GM21367 (cell line): ENCODE measurements around the gene SYTL3.

ENCODE experiments used
- ATAC-seq: cut with Tn5 transposase; IDR thresholded peaks from one replicate; pipeline ENCODE4 v1.9.1; 2021; ENCODE audit not compliant: unreplicated experiment

Gene SYTL3

DNA sequence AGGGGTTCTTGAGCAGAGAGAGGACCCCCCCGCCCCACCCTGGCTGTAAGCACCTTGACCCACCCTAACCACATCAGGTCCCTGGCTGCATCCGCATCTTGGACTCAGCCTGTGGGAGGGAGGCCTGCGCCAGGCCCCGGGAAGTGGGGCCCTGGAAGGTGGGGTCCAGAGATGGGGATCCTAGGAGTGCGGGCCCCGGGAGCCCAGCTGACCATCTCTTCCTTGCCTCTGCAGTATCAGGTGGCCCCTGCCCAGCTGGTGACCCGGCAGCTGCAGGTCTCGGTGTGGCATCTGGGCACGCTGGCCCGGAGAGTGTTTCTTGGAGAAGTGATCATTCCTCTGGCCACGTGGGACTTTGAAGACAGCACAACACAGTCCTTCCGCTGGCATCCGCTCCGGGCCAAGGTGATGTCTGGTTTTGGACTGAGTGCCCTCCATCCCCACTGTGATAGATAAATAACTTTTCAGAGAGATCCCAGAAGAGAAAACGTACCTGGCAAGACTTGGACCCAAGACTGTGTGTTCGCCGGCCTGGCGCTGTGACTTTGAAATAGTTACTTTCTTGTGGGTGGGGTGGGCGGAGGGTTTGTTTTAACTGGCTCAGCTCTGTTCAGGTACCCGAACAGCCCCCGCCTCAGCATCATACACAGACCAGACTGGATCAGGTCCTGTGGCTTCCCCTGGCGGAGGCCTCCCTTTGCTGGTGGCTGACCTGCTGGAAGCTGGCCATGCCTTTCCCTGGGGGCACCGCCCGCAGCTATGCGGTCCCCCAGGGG lies 107.3 kb downstream of the SYTL3 start:
- no peak for ATAC-seq

DNA sequence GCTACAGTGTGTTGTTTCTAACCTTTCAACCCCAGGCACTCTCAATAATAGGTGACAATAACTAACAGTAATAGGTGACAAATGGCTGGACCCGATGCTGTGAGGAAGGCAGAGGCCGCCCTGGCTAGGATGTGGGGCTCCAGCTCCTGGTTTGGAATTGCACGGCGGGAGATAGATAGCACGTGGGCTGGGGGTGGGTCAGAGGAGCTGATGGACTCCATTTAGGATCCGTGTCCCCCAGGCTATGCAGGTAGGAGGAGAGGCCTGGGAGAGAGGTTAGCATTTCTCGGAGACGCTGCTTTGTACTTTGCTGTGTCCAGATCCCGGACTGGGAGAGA lies 107.9 kb downstream of the SYTL3 start:
- no peak for ATAC-seq

DNA sequence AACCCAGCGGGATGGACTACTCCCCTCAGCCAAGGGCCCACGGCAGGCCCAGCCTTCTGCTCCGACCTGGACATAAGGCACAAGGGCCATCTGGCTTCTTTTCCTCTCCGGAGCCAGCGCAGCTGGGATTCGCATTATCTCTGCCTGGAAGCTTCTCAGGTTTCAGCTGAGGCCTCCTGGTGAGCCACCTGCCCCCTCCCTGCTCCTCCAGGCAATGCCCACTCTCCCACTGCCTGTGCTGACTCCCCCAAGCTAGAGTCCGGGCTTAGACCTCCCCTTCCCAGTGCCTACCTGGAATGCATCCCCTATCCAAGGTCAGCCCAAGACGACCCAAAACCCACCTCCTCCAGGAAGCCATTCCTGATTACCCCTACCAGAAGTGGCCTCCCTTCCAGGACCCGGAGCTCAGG lies 108.6 kb downstream of the SYTL3 start:
- ATAC-seq = no peak

DNA sequence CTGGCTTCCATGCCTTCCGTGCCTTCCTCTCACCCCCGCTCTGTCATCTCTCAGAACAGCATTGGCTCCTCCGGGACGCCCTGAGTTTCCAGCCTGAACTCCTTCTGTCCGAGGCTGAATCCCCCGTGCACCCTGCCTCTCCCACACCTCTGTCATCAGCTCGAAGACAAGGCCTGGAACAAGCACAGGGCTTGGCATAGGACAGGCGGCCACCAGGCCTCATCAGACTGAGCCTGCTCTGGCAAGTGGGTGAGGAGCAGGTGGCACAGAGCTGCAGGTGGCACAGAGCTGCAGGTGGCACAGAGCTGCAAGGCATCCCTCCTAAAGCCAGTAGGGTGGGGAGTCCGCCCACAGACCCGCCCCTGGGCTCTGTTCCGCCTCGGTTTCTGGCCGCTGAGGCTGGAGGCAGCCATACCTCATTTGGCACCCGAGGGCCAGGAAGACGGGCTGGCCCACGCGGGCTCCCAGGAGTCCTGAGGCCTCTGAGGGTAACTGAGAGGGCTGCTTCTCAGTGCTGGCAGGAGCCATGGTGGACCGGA lies 109.2 kb downstream of the SYTL3 start:
- ATAC-seq = no peak

DNA sequence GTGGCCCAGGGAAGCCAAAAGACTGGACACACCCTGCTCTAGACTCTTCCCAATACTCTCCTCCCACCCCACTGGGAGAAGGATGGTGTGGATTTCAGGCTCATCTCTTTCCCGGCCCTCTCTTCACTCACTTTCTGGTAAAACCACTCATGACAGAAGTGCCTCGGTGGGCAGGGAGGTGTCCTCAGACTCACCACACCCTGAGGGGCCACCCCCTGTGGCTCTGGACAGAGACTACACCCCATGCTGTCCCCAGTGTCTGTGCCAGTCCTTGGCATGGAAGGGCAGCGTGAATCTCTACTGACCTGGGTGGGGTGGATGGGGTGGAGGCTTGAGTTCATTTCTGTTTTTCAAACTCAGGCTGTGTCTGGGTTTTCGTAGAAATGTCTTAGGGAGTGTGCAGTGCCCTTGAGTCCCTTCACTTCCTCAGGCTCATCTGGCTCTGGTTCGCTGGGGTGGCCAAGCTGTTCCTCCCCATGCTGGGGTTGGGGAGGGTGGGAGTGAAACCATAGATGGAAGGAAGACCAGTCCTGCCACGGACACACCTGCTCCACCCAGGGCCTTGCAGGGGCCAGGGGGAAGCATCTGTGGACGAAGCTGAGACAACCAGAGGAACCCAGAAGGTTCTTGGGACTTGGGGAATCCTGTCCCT lies 110.2 kb downstream of the SYTL3 start:
- no peak for ATAC-seq

DNA sequence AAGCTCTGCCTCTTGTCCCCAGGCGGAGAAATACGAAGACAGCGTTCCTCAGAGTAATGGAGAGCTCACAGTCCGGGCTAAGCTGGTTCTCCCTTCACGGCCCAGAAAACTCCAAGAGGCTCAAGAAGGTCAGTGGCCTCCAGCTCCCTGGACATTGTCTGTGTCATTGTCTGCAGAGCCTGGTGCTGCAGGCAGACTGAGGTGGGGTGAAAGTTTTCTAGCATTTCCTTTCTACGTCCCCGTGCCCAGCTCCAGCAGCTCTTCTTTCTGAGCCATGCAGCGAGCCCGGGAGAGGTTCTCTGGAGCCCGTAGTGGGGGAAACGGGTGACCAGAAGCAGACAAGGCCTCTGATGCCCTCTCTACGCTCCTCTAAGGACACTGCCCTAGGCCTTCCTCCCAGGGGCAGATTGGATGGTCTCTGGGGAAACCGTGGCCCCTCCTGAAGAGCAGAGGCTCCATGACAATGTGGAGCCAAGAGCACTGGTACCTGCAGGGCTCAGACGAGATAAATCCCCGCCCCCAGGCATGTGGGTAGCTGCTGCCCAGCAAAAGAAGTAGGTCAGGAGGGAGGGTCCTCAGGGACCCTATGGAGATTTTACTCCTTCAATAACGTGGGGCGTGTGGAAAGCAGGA lies 110.9 kb downstream of the SYTL3 start:
- no peak for ATAC-seq

DNA sequence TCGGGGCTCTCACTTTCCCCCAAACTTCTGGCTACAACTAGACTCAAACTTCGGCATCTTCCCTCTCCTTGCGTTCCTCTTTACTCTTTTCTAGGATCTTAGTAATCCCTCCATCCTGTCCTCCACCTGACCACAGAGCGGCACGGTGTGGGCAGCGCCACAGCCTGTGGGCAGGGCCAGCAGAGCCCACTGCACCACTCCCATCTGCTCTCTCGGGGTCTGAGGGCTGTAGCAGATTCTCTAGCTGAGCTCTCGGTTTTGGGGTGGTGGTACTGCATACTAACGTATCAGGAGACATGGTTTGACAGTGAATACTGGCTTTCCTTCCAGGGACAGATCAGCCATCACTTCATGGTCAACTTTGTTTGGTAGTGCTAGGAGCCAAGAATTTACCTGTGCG lies 111.9 kb downstream of the SYTL3 start:
- ATAC-seq = no peak

DNA sequence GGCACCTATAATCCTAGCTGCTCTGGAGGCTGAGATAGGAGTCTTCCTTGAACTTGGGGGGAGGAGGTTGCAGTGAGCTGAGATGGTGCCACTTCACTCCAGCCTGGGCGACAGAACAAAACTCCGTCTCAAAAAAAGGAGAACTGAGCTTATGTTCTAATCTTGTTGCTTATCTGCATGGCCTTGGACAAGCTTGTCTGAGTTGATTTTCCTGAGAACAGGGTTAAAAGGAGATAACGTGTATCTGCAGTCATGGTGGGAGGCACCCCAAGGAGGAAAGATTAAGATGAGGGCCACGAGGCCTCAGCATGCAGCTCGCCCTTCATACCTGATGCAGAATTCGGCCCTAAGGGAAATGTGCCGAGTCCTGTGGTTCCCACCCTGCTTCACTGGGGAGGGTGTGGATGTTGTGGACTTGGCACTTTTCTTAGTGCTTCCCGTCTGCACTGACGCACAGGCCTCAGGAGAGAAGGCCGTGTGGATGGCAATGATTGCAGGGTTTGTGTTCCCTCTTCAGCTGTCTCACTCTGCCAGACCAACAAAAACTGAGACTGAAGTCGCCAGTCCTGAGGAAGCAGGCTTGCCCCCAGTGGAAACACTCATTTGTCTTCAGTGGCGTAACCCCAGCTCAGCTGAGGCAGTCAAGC lies 113.1 kb downstream of the SYTL3 start:
- ATAC-seq = no peak

DNA sequence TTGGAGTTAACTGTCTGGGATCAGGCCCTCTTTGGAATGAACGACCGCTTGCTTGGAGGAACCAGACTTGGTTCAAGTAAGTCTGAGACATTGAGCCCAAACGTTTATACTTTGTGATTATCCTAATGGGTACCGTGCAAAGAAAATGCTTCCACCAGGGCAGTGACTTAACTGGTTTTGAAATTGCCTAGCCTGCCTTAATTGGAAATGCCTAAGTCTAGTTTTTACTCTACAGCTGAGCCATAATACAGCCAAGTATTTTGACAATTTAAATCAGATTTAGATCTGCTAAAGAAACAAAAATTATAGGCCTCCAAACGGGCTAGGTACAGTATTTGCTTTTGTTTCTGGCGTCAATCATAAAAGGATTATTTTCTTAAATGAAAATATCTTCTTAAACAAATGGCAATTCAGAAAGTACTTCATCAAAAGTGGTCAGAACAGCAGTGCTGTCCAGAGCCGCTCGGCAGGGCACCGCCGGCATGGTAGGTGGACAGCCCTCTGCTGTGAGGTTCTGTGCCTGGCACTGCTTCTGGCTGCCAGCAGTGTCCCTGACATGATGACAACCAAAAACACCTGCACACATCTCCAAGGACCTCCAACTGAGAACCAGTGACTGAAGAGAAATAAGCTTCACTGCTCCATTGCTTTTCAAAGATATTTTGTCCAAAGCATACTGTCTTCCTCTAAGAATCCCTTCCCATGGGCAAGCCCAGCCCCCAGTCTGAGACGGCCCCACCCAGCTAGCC lies 113.8 kb downstream of the SYTL3 start:
- ATAC-seq = no peak

DNA sequence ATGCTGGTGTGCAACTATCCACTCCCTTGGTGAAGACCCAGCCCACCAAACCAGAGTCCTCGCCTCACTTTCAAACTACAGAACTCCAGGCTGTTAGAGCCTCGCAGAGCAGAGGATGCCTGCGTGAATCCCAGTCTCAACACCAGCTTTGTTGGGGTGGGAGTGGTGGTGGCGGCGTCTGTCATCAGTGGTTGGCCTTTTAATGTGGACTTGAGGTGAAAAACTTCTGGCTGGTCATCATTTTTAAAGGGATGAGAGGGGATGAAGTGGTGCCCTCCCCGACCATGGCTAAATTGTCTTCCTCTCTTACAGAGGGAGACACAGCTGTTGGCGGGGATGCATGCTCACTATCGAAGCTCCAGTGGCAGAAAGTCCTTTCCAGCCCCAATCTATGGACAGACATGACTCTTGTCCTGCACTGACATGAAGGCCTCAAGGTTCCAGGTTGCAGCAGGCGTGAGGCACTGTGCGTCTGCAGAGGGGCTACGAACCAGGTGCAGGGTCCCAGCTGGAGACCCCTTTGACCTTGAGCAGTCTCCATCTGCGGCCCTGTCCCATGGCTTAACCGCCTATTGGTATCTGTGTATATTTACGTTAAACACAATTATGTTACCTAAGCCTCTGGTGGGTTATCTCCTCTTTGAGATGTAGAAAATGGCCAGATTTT lies 114.5 kb downstream of the SYTL3 start:
- no peak for ATAC-seq

DNA sequence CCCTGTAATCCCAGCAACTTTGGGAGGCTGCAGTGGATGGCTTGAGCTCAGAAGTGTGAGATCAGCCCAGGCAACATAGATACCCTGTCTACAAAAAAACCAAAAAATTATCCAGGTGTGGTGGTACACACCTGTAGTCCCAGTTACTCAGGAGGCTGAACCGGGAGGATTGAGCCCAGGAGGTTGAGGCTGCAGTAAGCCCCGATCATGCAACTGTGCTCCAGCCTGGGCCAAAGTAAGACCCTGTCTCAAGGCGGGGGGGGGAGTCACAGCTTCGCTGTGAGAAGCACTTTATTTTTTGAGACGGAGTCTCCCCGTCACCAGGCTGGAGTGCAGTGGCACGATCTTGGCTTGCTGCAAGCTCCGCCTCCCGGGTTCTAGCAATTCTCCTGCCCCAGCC lies 115.1 kb downstream of the SYTL3 start:
- no peak for ATAC-seq

DNA sequence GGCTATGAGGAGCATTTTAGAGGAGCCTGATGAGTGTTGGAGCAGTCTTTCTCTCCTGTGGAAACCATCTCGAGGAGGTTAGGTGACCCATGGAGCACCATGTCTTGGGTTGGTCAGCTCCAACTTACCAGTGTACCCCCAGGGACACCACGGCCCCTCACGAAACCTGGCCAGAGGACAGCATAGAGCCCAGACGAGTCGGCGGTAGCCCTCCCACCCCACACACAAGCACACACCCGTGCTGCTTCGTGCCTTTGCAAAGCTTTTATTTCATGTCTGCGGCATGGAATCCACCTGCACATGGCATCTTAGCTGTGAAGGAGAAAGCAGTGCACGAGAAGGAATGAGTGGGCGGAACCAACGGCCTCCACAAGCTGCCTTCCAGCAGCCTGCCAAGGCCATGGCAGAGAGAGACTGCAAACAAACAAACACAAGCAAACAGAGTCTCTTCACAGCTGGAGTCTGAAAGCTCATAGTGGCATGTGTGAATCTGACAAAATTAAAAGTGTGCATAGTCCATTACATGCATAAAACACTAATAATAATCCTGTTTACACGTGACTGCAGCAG lies 115.7 kb downstream of the SYTL3 start:
- ATAC-seq = no peak

DNA sequence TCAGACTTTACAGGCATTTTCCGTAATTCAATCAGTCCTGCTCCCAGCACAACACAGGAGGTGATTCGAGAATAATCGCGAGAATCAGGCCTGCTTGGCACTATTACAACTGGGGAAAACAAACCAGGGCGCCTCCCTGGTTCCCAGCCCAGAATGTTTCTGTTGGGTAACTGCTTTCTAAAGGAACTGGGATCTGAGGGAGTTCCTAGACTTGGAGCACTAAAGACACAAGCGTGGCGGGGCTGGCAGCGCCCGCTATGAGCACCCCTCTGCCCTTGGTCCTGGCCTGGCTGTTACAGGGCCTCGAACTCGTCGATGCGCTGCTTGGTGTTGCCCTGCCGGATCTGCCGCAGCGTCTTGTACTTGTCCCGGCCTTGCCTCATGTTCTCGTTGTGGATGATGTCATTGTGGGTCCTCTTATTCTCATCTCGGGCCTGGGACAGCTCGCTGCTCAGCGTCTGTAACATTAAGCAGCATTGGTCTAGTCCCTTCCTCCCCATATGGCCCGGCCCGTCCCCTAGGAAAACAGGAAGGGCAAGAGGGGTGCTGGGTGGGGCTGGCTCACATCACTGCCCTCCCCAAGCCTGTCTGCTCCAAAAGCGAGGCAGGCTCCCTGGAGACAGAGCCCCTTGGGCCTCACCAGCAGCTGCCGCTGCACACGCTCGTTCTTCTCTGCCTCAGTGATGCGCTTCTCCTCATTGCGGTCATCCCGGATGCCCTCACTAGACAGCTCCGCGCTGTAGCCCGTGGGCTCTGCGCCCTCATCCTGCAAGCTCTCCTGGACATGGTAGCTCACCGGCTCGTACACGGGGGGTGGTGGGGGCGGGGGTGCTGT lies 117.0 kb downstream of the SYTL3 start:
- ATAC-seq = no peak

DNA sequence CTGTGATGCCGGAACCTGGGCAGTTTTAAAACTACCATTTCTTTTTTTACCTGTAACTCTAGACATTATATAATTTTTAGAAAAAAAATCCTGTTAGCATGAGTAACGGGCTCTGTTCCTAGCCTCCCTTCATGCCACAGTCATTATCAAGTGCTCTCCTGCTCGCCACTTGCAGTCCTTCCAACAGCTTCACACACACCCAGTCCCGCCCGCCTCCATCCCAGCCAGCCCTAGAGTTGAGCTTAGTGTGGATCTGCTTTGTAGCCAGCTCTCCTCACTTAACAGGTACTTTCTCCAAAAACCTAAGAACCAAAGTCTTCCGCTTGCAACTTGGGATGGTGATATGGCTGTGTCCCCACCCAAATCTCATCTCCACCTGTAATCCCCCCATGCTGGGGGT lies 117.9 kb downstream of the SYTL3 start:
- ATAC-seq = no peak

DNA sequence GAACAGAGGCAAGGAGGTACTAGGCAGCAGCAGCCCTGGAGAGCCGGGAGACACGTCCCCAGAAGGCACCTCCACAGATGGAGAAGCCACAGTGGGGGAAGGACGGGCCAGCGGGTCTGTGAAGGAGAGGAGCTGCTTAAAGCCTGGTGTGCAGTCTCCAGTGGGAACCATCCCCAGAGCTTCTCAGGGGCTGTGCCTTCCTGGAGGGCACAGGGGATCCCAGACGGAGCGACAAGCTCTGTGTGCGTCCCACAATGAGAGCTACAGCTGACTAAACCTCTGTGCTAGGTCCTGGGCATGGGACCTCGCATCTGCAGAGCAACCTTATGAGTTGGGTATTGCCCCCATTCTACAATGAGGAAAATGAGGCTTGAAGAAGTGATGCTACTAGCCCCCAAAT lies 118.6 kb downstream of the SYTL3 start:
- ATAC-seq = no peak

DNA sequence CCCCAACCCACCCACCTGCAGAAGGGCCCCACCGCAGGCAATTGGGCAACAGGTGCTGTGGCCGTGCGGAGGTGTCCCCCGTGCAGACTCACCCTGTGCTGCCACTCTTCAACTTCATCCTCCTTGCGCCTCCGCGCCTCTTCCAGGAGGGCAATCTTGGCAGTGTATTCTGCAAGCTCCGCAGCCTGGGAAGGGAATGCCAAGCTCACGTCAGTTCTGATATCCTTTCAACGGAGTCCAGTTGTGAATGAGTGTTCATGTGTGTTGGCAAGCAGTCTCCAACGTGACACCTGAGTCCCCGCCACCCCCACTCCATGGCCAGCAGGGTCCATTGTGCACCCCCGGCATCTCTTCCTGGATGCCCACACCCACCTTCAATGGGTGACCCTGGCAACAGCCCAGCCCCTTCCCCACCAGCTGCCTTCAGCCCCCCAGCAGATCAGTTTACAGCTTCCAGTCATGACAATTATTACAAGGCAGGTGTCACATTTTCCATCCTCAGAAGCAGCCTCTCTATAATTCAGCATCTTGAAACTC lies 119.4 kb downstream of the SYTL3 start:
- no peak for ATAC-seq

DNA sequence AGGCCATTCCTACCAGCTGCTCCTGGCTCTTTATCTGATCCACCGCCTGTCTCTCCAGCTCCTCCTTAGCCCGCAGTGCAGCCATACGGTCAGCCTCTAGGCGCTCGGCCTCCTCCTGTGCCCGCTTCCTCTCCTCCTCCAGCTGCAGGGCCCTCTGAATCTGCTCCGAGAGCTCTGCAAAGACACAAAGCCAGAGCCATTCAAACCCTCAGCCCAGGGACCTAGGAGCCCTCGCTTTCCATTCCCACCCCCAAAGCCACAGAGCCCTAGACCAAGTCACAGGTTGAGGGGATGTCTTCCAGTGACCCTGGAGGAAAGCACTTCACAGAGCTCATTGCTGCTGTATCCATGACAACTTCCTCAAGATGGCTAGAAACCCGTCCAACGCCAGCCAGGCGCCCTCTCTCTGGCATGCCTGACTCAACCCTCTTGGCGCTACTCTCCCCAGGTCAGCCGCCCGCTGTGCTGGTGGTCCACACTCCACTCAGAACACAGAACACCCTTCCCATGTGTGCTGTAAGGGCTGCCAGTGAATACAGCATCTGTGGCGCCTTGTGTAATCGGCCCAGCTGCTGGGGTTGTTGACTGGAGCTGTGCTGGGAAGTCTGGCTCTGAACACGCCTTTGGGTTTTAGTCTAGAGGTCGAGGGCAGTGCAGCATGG lies 120.0 kb downstream of the SYTL3 start:
- ATAC-seq = no peak

DNA sequence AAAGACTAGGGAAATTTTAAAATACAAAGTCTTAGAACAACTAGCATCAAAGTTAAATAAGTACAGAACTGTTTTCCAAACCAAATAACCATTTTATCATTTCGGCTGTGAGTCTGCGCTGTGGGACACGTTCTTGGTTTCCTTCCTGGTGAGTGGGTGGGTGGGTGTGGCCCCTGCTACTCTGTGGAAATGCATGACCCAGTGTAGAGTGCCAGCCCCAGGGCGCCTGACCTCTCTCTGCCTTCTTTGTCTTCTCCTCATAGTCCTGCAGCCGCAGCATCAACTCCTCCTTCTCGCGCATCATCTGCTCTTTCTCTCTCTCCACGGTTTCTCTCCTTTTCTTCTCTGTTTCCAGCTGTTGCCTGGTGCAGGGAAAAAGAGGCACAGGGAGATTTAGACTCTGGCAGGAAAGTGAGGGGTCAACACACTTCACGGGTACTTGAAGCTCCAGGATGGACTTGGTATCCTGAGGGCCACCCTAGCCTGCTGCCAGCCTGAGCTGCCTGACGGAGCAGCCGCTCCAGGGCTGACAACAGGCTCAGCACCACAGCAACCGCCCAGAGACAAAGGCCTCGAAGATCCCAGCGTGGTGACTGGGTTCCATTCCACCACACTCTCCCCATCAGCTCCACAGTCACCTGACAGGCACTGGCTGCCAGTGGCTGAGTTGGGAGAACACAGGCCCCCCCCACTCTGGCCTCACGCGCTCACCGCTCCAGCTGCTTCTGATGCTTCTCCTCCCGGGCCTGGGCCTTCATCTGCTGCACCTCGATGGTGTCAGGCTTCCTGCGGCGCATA lies 120.9 kb downstream of the SYTL3 start:
- ATAC-seq = no peak
